Measurements from ENCODE around the gene ARRB1. TPM values are rescaled to one million over a fixed set of nuclear protein-coding genes. Genes with fewer than 3 reads are reported as not detected.

The ARRB1 gene
- total and polyA plus RNA-seq, 2 of the 13 experiments (the other 11 are each of a cell fraction or from before 2014, with no cell fraction given) = 22.5 to 35.7 TPM

DNA sequence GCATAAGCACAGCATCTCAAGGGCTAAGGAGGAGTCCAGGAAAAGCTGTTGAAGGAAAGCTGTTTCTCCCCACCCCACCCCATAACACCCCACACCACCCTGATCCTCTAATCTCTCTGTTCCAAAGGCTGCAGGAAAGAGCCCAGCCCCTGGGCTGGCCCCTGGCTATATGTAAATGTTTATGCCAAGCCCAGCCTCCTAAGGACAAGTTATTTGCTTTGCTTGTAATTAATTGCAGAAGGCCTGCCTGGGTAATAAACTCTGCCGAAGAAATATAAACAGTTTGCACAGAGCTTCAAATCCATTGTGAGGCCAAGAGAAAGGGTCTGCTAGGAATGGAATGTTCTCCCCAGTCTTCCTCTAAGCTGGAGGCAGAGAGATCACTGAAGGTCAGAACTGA is 21.2 kb downstream of the ARRB1 start (continued):
- TF ChIP-seq, protein P1, sequence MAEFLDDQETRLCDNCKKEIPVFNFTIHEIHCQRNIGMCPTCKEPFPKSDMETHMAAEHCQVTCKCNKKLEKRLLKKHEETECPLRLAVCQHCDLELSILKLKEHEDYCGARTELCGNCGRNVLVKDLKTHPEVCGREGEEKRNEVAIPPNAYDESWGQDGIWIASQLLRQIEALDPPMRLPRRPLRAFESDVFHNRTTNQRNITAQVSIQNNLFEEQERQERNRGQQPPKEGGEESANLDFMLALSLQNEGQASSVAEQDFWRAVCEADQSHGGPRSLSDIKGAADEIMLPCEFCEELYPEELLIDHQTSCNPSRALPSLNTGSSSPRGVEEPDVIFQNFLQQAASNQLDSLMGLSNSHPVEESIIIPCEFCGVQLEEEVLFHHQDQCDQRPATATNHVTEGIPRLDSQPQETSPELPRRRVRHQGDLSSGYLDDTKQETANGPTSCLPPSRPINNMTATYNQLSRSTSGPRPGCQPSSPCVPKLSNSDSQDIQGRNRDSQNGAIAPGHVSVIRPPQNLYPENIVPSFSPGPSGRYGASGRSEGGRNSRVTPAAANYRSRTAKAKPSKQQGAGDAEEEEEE (CRISPR knock-in tag; IDR thresholded peaks at IDR 0.05; ENCODE audit: borderline replicate concordance) = no peak
- no peak for TF ChIP-seq ZNF143 (CRISPR knock-in tag; IDR thresholded peaks at IDR 0.05)
- no peak for TF ChIP-seq ZNF124 (CRISPR knock-in tag; IDR thresholded peaks at IDR 0.05)
- TF ChIP-seq CAMTA2 (CRISPR knock-in tag; IDR thresholded peaks at IDR 0.05; ENCODE audit: borderline replicate concordance) = no peak
- TF ChIP-seq GATAD2A (CRISPR knock-in tag; IDR thresholded peaks at IDR 0.05) = no peak
- no peak for TF ChIP-seq HOXD1 (CRISPR knock-in tag; IDR thresholded peaks at IDR 0.05)
- no peak for TF ChIP-seq FOXC1 (CRISPR knock-in tag; IDR thresholded peaks at IDR 0.05; ENCODE audit: borderline replicate concordance)
- TF ChIP-seq ZFYVE20 (CRISPR knock-in tag; IDR thresholded peaks at IDR 0.05; ENCODE audit: borderline replicate concordance, low read depth) = no peak

DNA sequence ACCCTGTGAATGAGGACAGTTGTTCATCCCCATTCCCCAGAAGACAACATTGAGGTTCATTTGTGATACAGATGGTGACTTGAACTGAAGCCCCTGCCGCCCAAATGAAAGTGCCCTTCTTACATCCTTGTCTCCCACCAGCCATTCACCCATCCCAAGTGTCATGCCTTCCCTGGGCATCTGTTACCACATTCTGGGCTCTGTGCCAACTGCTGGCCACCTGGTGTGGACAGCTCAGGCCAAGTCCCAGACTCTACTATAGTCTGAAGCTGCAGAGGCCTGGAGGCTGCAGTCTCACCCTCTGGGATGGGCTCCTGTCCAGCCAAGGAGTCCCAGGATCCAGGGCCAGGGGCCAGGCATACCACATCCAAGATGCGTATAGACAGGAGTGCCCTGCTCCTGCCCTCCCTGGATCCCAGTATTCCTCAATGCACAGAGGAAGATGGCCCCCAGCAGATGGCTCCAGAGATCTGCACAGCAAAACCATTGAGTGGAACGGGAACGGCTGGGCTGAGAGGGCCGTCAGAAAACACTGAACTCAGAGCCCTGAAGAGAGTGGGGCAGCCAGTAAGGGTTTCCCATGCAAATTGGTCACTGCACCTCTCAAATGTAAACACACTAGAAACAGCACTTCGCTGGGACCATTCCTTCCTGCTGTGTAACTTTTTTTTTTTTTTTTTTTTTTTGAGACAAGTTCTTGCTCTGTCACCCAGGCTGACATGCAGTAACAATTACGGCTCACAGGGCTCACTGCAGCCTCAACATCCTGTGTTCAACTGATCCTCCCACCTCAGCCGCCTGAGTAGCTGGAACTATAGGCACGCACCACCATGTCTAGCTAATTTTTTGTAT is 22.8 kb downstream of the ARRB1 start:
- FAIRE-seq = peak; percentile 81
- DNase-seq (ENCODE audit: low spot score) = peak; percentile 78
- no TSS peak for BruUV-seq (replicated peaks)
- peak overlapping the region; percentile 20; the same call in 1 of the 2 replicates for H3K4me2 ChIP-seq (ENCODE audit: low read depth, low read length)
- ATAC-seq = peak; percentile 95
- 35% methylated on average over 9 of the region's 9 CpGs for WGBS (ENCODE audit: low lambda C conversion rate)
- in situ Hi-C loops (cut with HindIII; ENCODE audit: extremely low pct_ligation_motif_present, low pct_unique_long_range_greater_than_20kb) = loop anchor here (5.0 kb wide), 1 partner anchor 54 kb away; no protein-coding TSS in a partner anchor
- no peaks in the 10 kb centered on the region for H3K9me3 ChIP-seq (ENCODE audit: low read length)
- H3K27me3 ChIP-seq (ENCODE audit: control insufficient read depth in 1 of 2, insufficient read depth in 2 of 2, low read length in 2 of 2) = no peaks in the 10 kb centered on the region
- H3K4me3 ChIP-seq (replicated peaks in 1 of 3; ENCODE audit: insufficient read depth in 1 of 3, low read depth in 2 of 3, low read length in 3 of 3) = no peak overlapping the region
- H3K9ac ChIP-seq (ENCODE audit: insufficient read depth, low read depth, low read length) = no peak overlapping the region
- peaks cover 27% of the 10 kb centered on the region for H4K20me1 ChIP-seq (ENCODE audit: insufficient read depth, low read length)
- H3K27ac ChIP-seq (ENCODE audit: extremely low read length, insufficient read depth, low read length) = peak overlapping the region; percentile 27
- POLR2A ChIA-PET = interaction anchor here (1.5 kb wide), 1 partner anchor 14 kb away, joined by 4 read pairs; no protein-coding TSS in a partner anchor
- intact Hi-C loops (cut with micrococcal nuclease; ENCODE audit: unreplicated experiment) = loop anchor here (1.0 kb wide), 2 partner anchors 48 to 56 kb away; no protein-coding TSS in a partner anchor
- H3K36me3 ChIP-seq (replicated peaks in 1 of 2; ENCODE audit: control insufficient read depth in 1 of 2, insufficient read depth in 2 of 2, low read length in 2 of 2) = peaks cover 3 to 4% of the 10 kb centered on the region in 2 experiments; a peak in 4 of 5 replicates
- CTCF ChIA-PET (ENCODE audit: low intra/inter-chr PET ratio, low total read pairs) = interaction anchor here (1.3 to 2.6 kb wide), 3 partner anchors 24 to 55 kb away, joined by 3 to 32 read pairs (median 6); no protein-coding TSS in a partner anchor
- H3K79me2 ChIP-seq (ENCODE audit: insufficient read depth, low read length) = peaks cover 24% of the 10 kb centered on the region
- H2AFZ ChIP-seq (ENCODE audit: low read length) = no peak overlapping the region
- peaks cover 42% of the 10 kb centered on the region for H3K4me1 ChIP-seq (ENCODE audit: insufficient read depth, low read length)
- TF ChIP-seq ZSCAN29 (CRISPR knock-in tag; conservative IDR thresholded peaks at IDR 0.05) (no peak), SAP130 (CRISPR knock-in tag; IDR thresholded peaks at IDR 0.05; ENCODE audit: low read depth) (peak; percentile 37), NCOA1 (CRISPR knock-in tag; IDR thresholded peaks at IDR 0.05) (no peak), ZNF629 (CRISPR knock-in tag; conservative IDR thresholded peaks at IDR 0.05) (peak; percentile 44; the same call in 1 of the 2 replicates), FOXC1 (CRISPR knock-in tag; IDR thresholded peaks at IDR 0.05; ENCODE audit: borderline replicate concordance) (0 out of 2 replicates have a peak, but pooled peaks have one; percentile 29), TEAD3 (CRISPR knock-in tag; optimal IDR thresholded peaks at IDR 0.05; ENCODE audit: borderline replicate concordance) (peak; percentile 34)
- TF ChIP-seq, protein P2, sequence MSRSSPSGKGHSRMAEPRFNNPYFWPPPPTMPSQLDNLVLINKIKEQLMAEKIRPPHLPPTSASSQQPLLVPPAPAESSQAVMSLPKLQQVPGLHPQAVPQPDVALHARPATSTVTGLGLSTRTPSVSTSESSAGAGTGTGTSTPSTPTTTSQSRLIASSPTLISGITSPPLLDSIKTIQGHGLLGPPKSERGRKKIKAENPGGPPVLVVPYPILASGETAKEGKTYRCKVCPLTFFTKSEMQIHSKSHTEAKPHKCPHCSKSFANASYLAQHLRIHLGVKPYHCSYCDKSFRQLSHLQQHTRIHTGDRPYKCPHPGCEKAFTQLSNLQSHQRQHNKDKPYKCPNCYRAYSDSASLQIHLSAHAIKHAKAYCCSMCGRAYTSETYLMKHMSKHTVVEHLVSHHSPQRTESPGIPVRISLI (CRISPR knock-in tag; IDR thresholded peaks at IDR 0.05; ENCODE audit: borderline replicate concordance) = peak; percentile 86; the same call in 1 of the 2 replicates
- TF ChIP-seq, protein P3, sequence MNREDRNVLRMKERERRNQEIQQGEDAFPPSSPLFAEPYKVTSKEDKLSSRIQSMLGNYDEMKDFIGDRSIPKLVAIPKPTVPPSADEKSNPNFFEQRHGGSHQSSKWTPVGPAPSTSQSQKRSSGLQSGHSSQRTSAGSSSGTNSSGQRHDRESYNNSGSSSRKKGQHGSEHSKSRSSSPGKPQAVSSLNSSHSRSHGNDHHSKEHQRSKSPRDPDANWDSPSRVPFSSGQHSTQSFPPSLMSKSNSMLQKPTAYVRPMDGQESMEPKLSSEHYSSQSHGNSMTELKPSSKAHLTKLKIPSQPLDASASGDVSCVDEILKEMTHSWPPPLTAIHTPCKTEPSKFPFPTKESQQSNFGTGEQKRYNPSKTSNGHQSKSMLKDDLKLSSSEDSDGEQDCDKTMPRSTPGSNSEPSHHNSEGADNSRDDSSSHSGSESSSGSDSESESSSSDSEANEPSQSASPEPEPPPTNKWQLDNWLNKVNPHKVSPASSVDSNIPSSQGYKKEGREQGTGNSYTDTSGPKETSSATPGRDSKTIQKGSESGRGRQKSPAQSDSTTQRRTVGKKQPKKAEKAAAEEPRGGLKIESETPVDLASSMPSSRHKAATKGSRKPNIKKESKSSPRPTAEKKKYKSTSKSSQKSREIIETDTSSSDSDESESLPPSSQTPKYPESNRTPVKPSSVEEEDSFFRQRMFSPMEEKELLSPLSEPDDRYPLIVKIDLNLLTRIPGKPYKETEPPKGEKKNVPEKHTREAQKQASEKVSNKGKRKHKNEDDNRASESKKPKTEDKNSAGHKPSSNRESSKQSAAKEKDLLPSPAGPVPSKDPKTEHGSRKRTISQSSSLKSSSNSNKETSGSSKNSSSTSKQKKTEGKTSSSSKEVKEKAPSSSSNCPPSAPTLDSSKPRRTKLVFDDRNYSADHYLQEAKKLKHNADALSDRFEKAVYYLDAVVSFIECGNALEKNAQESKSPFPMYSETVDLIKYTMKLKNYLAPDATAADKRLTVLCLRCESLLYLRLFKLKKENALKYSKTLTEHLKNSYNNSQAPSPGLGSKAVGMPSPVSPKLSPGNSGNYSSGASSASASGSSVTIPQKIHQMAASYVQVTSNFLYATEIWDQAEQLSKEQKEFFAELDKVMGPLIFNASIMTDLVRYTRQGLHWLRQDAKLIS (CRISPR knock-in tag; IDR thresholded peaks at IDR 0.05) = no peak
